H1 (cell line): ENCODE data around the gene SYCE3. TPM values are rescaled to one million over a fixed set of nuclear protein-coding genes. Genes with fewer than 3 reads are reported as not detected.

Experiments used
- CTCF ChIA-PET: fragments of 300-600 bp; sonication (Branson Sonifier 250); formaldehyde crosslinking; loops from one replicate; lab custom pipeline; 2021; ENCODE audit not compliant: partially characterized antibody; lab: Charles Lee
- POLR2A ChIA-PET: fragments of 300-600 bp; sonication (Branson Sonifier 250); formaldehyde crosslinking; loops from one replicate; lab custom pipeline; 2021; ENCODE audit warnings: inconsistent platforms; ENCODE audit not compliant: partially characterized antibody; lab: Charles Lee
- DNase-seq, 2 experiments: peaks; one replicate each; pipeline versions ENCODE4 v3.0.0 to v3.0.0-alpha.2; 2010 to 2022; ENCODE audit warnings: low spot score in 2 of 2, low read depth in 1 of 2, mixed read lengths in 1 of 2
- FAIRE-seq: peaks from 2 replicates; lab custom pipeline; 2011; peaks lifted over from hg19 to GRCh38; lab: Jason Lieb, UNC
- H2AFZ ChIP-seq: 2 replicates; pipeline ENCODE4 v1.8.1; 2012; ENCODE audit warnings: low read length, inconsistent platforms
- H2AK5ac ChIP-seq: 2 replicates; pipeline ENCODE4 v1.6.1; 2013; ENCODE audit warnings: low read depth, low read length
- H2BK120ac ChIP-seq: replicated peaks from 2 replicates; pipeline ENCODE3; 2013; ENCODE audit warnings: low read depth, low read length, inconsistent platforms
- H2BK12ac ChIP-seq: 2 replicates; pipeline ENCODE4 v1.6.1; 2013; ENCODE audit warnings: low read depth, low read length
- H2BK15ac ChIP-seq: 2 replicates; pipeline ENCODE4 v1.6.1; 2013; ENCODE audit warnings: low read length
- H2BK20ac ChIP-seq: 2 replicates; pipeline ENCODE4 v1.6.1; 2013; ENCODE audit warnings: low read length
- H2BK5ac ChIP-seq: 2 replicates; pipeline ENCODE4 v1.6.1; 2013; ENCODE audit warnings: low read depth, low read length
- H3K14ac ChIP-seq: 2 replicates; pipeline ENCODE4 v1.6.1; 2013; ENCODE audit warnings: inconsistent platforms; ENCODE audit not compliant: insufficient read length
- H3K18ac ChIP-seq: 2 replicates; pipeline ENCODE4 v1.6.1; 2013; ENCODE audit warnings: low read length; ENCODE audit errors: extremely low read depth
- H3K23ac ChIP-seq: 2 replicates; pipeline ENCODE4 v1.6.1; 2013; ENCODE audit warnings: inconsistent platforms; ENCODE audit not compliant: insufficient read length
- H3K23me2 ChIP-seq: 2 replicates; pipeline ENCODE4 v1.6.1; 2013; ENCODE audit warnings: low read depth, low read length
- H3K27ac ChIP-seq: 2 replicates; pipeline ENCODE4 v1.6.1; 2011; ENCODE audit warnings: low read depth, low read length, inconsistent platforms
- H3K27me3 ChIP-seq, 4 experiments: replicated peaks in 1 of 4; 1 replicate in 1 of 4; 2 replicates in 3 of 4; pipeline versions ENCODE4 v1.6.1 to v1.8.1; 2011 to 2013; ENCODE audit warnings: low read length in 3 of 4, mild to moderate bottlenecking in 3 of 4, inconsistent platforms in 2 of 4, mixed read lengths in 2 of 4, moderate library complexity in 1 of 4; ENCODE audit not compliant: control insufficient read depth in 3 of 4, insufficient read depth in 3 of 4; ENCODE audit errors: extremely low read depth in 1 of 4
- H3K36me3 ChIP-seq, 4 experiments: 2 replicates each; pipeline versions ENCODE4 v1.6.1 to v1.8.1; 2011 to 2013; ENCODE audit warnings: mild to moderate bottlenecking in 4 of 4, low read length in 3 of 4, moderate library complexity in 2 of 4, control low read depth in 1 of 4, inconsistent platforms in 1 of 4; ENCODE audit not compliant: insufficient read depth in 4 of 4, control insufficient read depth in 2 of 4
- H3K4ac ChIP-seq: replicated peaks from 2 replicates; pipeline ENCODE3; 2013; ENCODE audit warnings: low read length, low read depth, mixed read lengths, inconsistent platforms; ENCODE audit not compliant: insufficient read length
- H3K4me1 ChIP-seq, 4 experiments: replicated peaks in 1 of 4; 1 replicate in 1 of 4; 2 replicates in 3 of 4; pipeline versions ENCODE4 v1.6.1 to v1.8.1; 2011 to 2013; ENCODE audit warnings: low read length in 3 of 4, inconsistent platforms in 2 of 4, mixed read lengths in 1 of 4; ENCODE audit not compliant: insufficient read depth in 4 of 4, control insufficient read depth in 3 of 4
- H3K4me2 ChIP-seq, 2 experiments: 2 replicates each; pipeline versions ENCODE4 v1.6.1 to v1.8.1; 2011 to 2013; ENCODE audit warnings: low read depth in 2 of 2, low read length in 2 of 2, control low read depth in 1 of 2, inconsistent platforms in 1 of 2, mild to moderate bottlenecking in 1 of 2; ENCODE audit not compliant: insufficient read depth in 1 of 2
- H3K4me3 ChIP-seq, 4 experiments: fragments of 200-600, 300-600 bp in 1 of 4; sonication (generic), shearing (Covaris generic), sonication (Bioruptor Twin) in 1 of 4; 2 replicates each; pipeline versions ENCODE4 v1.5.1 to v1.8.1; 2011 to 2016; ENCODE audit warnings: low read length in 4 of 4, low read depth in 3 of 4, control low read depth in 2 of 4, inconsistent platforms in 2 of 4, mild to moderate bottlenecking in 2 of 4, mixed read lengths in 1 of 4, moderate library complexity in 1 of 4; ENCODE audit not compliant: insufficient read depth in 2 of 4; ENCODE audit errors: extremely low read depth in 1 of 4
- H3K56ac ChIP-seq: replicated peaks from 2 replicates; pipeline ENCODE3; 2013; ENCODE audit warnings: low read depth, mild to moderate bottlenecking, mixed read lengths, low read length, inconsistent platforms; ENCODE audit not compliant: insufficient read length
- H3K79me1 ChIP-seq: 2 replicates; pipeline ENCODE4 v1.6.1; 2013; ENCODE audit warnings: low read depth, low read length, control low read depth
- H3K79me2 ChIP-seq, 2 experiments: 2 replicates each; pipeline versions ENCODE4 v1.6.1 to v1.8.1; 2012 to 2013; ENCODE audit warnings: low read length in 2 of 2, mild to moderate bottlenecking in 2 of 2, inconsistent platforms in 1 of 2; ENCODE audit not compliant: insufficient read depth in 2 of 2, control insufficient read depth in 1 of 2
- H3K9ac ChIP-seq, 4 experiments: replicated peaks in 1 of 4; 1 replicate in 1 of 4; 2 replicates in 3 of 4; pipeline versions ENCODE4 v1.6.1 to v1.8.1; 2011 to 2013; ENCODE audit warnings: low read depth in 3 of 4, low read length in 3 of 4, control low read depth in 2 of 4, mild to moderate bottlenecking in 2 of 4, moderate library complexity in 2 of 4, inconsistent platforms in 1 of 4; ENCODE audit errors: extremely low read depth in 1 of 4
- H3K9me3 ChIP-seq, 2 experiments: 2 replicates each; pipeline versions ENCODE4 v1.6.1 to v1.8.1; 2012 to 2013; ENCODE audit warnings: mild to moderate bottlenecking in 2 of 2, moderate library complexity in 2 of 2, control low read depth in 1 of 2, inconsistent platforms in 1 of 2, low read depth in 1 of 2, low read length in 1 of 2, mixed read lengths in 1 of 2; ENCODE audit not compliant: insufficient read depth in 2 of 2
- H4K20me1 ChIP-seq, 2 experiments: replicated peaks in 1 of 2; 2 replicates each; pipeline versions ENCODE3 to v1.8.1; 2011 to 2013; ENCODE audit warnings: inconsistent platforms in 2 of 2, low read length in 2 of 2, mild to moderate bottlenecking in 1 of 2; ENCODE audit not compliant: insufficient read depth in 2 of 2, control insufficient read depth in 1 of 2
- H4K5ac ChIP-seq: 2 replicates; pipeline ENCODE4 v1.6.1; 2013; ENCODE audit warnings: low read length, low read depth, mixed read lengths, inconsistent platforms; ENCODE audit not compliant: insufficient read length
- H4K8ac ChIP-seq: 2 replicates; pipeline ENCODE4 v1.8.0; 2013; ENCODE audit warnings: mild to moderate bottlenecking, moderate library complexity, low read length, inconsistent platforms; ENCODE audit not compliant: insufficient read depth; ENCODE audit errors: extremely low read depth
- H4K91ac ChIP-seq: replicated peaks from 2 replicates; pipeline ENCODE3; 2013; ENCODE audit warnings: low read length, mixed read lengths, inconsistent platforms; ENCODE audit not compliant: insufficient read length
- ATF2 ChIP-seq: IDR thresholded peaks from 2 replicates; pipeline ENCODE4 v1.6.1; 2012; ENCODE audit warnings: low read length, inconsistent platforms
- KDM1A ChIP-seq: fragments of 200-600, 300-600 bp; sonication (generic); IDR thresholded peaks from 2 replicates; pipeline ENCODE4 v1.7.1; 2016; ENCODE audit warnings: mild to moderate bottlenecking, low read length, borderline replicate concordance
- SIRT6 ChIP-seq: IDR thresholded peaks from one replicate; pipeline ENCODE4 v1.7.1; 2012; ENCODE audit warnings: low read length, inconsistent platforms
- SUZ12 ChIP-seq: fragments of 200-600 bp; sonication (generic); IDR thresholded peaks from 2 replicates; pipeline ENCODE4 v1.6.1; 2012; ENCODE audit warnings: mild to moderate bottlenecking, inconsistent platforms, low read length, moderate library complexity, mixed read lengths
- TAF7 ChIP-seq: optimal IDR thresholded peaks from 2 replicates; pipeline ENCODE3; 2011; ENCODE audit warnings: low read depth, mild to moderate bottlenecking, inconsistent platforms, low read length, moderate library complexity, borderline replicate concordance
- WGBS, 2 experiments: shearing (Covaris generic) in 1 of 2; methylation state at CpG; one replicate each; pipeline versions ENCODE4 v1.1.6 to v1.1.7; 2013 to 2015; ENCODE audit warnings: low lambda C conversion rate in 2 of 2, mixed read lengths in 2 of 2, inconsistent platforms in 1 of 2, low coverage in 1 of 2, missing lambda C conversion rate in 1 of 2; ENCODE audit not compliant: insufficient replicate concordance in 2 of 2, insufficient coverage in 1 of 2, insufficient read length in 1 of 2; ENCODE audit errors: extremely low coverage in 1 of 2, missing lambda C conversion rate in 1 of 2; 5-methylcytosine and 5-hydroxymethylcytosine counted together
- polyA plus RNA-seq, 7 experiments: library from polyadenylated mRNA; depleted of rRNA in 3 of 7; stranded (reverse) in 5 of 7; unstranded in 2 of 7; fragments of >200 nt in 5 of 7; fragments of 200-250 nt in 2 of 7; gene quantifications; 1 replicate in 5 of 7; 2 replicates in 1 of 7; 4 replicates in 1 of 7; pipeline versions ENCODE4 v1.2.1 to v1.2.3, GENCODE V29; 2011 to 2013; ENCODE audit warnings: missing spikeins in 2 of 7, mixed read lengths in 2 of 7
- total RNA-seq: library from RNA; stranded (reverse); fragmentation: NEBNext Ultra II Directional; extraction: Animal tissue kit (Norgen Biotek cat#: 25700); gene quantifications from 2 replicates; pipeline ENCODE4 v1.2.1, GENCODE V29; 2021

SYCE3 gene
- total and polyA plus RNA-seq, 2 of the 8 experiments (the other 6 are each of a cell fraction or from before 2014, with no cell fraction given) = 1.9 TPM; not detected in 1

GRCh38 chr22:50578776-50579310 is 16.1 kb upstream of the SYCE3 start:
- Histone ChIP-seq H4K5ac (no peak overlapping the region), H2BK120ac (no peak overlapping the region), H3K27me3 (no peaks in the 10 kb centered on the region), H3K79me1 (peaks cover 7% of the 10 kb centered on the region; the same call in 1 of the 2 replicates), H3K9ac (no peak overlapping the region), H2BK15ac (no peak overlapping the region), H3K4me3 (no peak overlapping the region), H3K4me1 (peaks cover 0 to 9% (median 6%) of the 10 kb centered on the region in 4 experiments; a peak in 5 of 7 replicates), H2BK5ac (no peak overlapping the region), H2BK20ac (no peak overlapping the region), H2AFZ (no peak overlapping the region), H3K4me2 (no peak overlapping the region), H3K4ac (no peak overlapping the region), H3K79me2 (peaks cover 0 to 7% of the 10 kb centered on the region in 2 experiments; a peak in 1 of 4 replicates), H4K8ac (no peak overlapping the region; the same call in 1 of the 2 replicates), H2AK5ac (no peak overlapping the region), H3K36me3 (peaks cover 0 to 13% (median 8%) of the 10 kb centered on the region in 4 experiments; a peak in 6 of 8 replicates), H4K20me1 (peaks cover 3 to 6% of the 10 kb centered on the region in 2 experiments), H3K27ac (no peak overlapping the region), H3K56ac (no peak overlapping the region), H3K18ac (no peak overlapping the region), H4K91ac (no peak overlapping the region), H3K23ac (no peak overlapping the region), H3K9me3 (no peaks in the 10 kb centered on the region), H3K23me2 (peaks cover 10% of the 10 kb centered on the region; the same call in 1 of the 2 replicates), H2BK12ac (no peak overlapping the region), H3K14ac (no peak overlapping the region)
- CTCF ChIA-PET = interaction anchor here (0.8 to 8.1 kb wide), 9 partner anchors 12 to 121 kb away, joined by 3 to 84 read pairs (median 11); partner anchors contain the start of gene SYCE3
- POLR2A ChIA-PET = interaction anchor here (0.8 to 5.4 kb wide), 7 partner anchors 8 to 84 kb away, joined by 3 to 37 read pairs (median 4); partner anchors contain the start of gene SYCE3
- DNase-seq (no peak), FAIRE-seq (no peak)
- 85% methylated on average over 7 of the region's 8 CpGs; no CpG with 5 or more reads in 1 of the 2 experiments for WGBS, 2 experiments
- TF ChIP-seq SUZ12 = no peak
- no peak for TF ChIP-seq TAF7
- TF ChIP-seq KDM1A = no peak
- no peak for TF ChIP-seq ATF2
- TF ChIP-seq SIRT6 = no peak
